ENCODE measurements around the gene ARHGEF25.

DNA sequence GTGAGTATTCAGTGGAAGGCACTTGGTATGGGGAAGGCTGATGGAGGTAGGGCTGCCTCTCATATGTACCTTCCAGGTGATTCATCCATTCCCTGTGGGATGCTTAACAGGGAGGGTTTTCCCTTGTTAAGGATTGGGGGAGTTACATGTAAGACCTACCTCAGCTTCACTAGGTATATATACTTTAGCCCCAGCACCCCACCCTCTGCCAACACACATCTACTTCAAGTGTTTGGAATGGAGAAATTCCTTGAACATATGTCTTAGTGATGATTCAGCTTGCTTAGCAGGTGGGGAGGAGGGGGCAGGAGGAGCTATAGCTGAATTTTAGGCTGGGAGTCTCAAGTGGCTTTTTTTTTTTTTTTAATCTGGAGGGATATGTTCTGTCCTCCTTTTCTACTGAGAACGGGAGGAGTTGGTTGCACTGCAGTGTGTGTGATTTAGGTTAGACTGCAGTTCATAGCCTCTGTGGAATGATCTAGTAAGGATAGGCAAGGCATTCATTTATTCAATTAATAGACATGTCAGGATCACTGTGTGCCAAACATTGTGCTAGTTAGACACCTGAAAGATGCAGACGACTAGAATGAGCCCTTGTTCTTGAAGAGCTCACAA is 18.6 kb upstream of the ARHGEF25 start:
- TF ChIP-seq, protein P1, sequence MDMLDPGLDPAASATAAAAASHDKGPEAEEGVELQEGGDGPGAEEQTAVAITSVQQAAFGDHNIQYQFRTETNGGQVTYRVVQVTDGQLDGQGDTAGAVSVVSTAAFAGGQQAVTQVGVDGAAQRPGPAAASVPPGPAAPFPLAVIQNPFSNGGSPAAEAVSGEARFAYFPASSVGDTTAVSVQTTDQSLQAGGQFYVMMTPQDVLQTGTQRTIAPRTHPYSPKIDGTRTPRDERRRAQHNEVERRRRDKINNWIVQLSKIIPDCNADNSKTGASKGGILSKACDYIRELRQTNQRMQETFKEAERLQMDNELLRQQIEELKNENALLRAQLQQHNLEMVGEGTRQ (IDR thresholded peaks at IDR 0.05; ENCODE audit: low read depth, low read length) = no peak
- TF ChIP-seq, protein P2, sequence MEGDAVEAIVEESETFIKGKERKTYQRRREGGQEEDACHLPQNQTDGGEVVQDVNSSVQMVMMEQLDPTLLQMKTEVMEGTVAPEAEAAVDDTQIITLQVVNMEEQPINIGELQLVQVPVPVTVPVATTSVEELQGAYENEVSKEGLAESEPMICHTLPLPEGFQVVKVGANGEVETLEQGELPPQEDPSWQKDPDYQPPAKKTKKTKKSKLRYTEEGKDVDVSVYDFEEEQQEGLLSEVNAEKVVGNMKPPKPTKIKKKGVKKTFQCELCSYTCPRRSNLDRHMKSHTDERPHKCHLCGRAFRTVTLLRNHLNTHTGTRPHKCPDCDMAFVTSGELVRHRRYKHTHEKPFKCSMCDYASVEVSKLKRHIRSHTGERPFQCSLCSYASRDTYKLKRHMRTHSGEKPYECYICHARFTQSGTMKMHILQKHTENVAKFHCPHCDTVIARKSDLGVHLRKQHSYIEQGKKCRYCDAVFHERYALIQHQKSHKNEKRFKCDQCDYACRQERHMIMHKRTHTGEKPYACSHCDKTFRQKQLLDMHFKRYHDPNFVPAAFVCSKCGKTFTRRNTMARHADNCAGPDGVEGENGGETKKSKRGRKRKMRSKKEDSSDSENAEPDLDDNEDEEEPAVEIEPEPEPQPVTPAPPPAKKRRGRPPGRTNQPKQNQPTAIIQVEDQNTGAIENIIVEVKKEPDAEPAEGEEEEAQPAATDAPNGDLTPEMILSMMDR (conservative IDR thresholded peaks at IDR 0.05; ENCODE audit: low read depth, low read length) = no peak
- TF ChIP-seq POLR2A (IDR thresholded peaks at IDR 0.05; ENCODE audit: low read depth, low read length) = no peak
- no peak for TF ChIP-seq RAD21 (IDR thresholded peaks at IDR 0.05; ENCODE audit: low read length)
- no peak for TF ChIP-seq CHD1 (IDR thresholded peaks at IDR 0.05; ENCODE audit: low read depth, low read length)
- no peak for TF ChIP-seq RFX5 (IDR thresholded peaks at IDR 0.05; ENCODE audit: low read depth, low read length)
- no peak for TF ChIP-seq MAZ (IDR thresholded peaks at IDR 0.05; ENCODE audit: borderline replicate concordance, low read depth, low read length)
- TF ChIP-seq MAFK (IDR thresholded peaks at IDR 0.05; ENCODE audit: low read depth, low read length) = no peak
- no peak for TF ChIP-seq RCOR1 (IDR thresholded peaks at IDR 0.05; ENCODE audit: insufficient replicate concordance, low read length)
- no peak for TF ChIP-seq BHLHE40 (IDR thresholded peaks at IDR 0.05; ENCODE audit: low read depth, low read length)
- TF ChIP-seq, protein P3, sequence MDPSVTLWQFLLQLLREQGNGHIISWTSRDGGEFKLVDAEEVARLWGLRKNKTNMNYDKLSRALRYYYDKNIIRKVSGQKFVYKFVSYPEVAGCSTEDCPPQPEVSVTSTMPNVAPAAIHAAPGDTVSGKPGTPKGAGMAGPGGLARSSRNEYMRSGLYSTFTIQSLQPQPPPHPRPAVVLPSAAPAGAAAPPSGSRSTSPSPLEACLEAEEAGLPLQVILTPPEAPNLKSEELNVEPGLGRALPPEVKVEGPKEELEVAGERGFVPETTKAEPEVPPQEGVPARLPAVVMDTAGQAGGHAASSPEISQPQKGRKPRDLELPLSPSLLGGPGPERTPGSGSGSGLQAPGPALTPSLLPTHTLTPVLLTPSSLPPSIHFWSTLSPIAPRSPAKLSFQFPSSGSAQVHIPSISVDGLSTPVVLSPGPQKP (IDR thresholded peaks at IDR 0.05; ENCODE audit: borderline replicate concordance, low read depth, low read length) = no peak
- TF ChIP-seq SMC3 (IDR thresholded peaks at IDR 0.05; ENCODE audit: low read depth, low read length) = no peak
- no peak for TF ChIP-seq CEBPB (IDR thresholded peaks at IDR 0.05; ENCODE audit: low read depth, low read length)
- TF ChIP-seq NFE2L2 (IDR thresholded peaks at IDR 0.05; ENCODE audit: low read depth, low read length) = no peak

Measured in IMR-90 (cell line).